GM19035 (cell line): ENCODE data around the gene PDE4B.
A peak's percentile ranks its signal among the peaks of the same experiment; 100 is the strongest.
"Not testable (repeated sequence)": the region's sequence is repeated elsewhere in the genome, so short reads cannot be mapped to it uniquely, and the experiment has no call there.

Experiments
- ATAC-seq: cut with Tn5 transposase; IDR thresholded peaks from one replicate; pipeline ENCODE4 v1.9.1; 2021; ENCODE audit not compliant: unreplicated experiment

PDE4B gene

GRCh38 chr1:66399888-66400529, 607.3 kb downstream of the PDE4B start:
- ATAC-seq = peak; percentile 18

- no peak for ATAC-seq
Measured at GRCh38 chr1:66400660-66401059, 608.0 kb downstream of the PDE4B start.

- ATAC-seq = no peak
Measured at GRCh38 chr1:66401244-66401643, 608.5 kb downstream of the PDE4B start.

GRCh38 chr1:66402194-66402593, 609.5 kb downstream of the PDE4B start:
- peak; percentile 79 for ATAC-seq

GRCh38 chr1:66403007-66403731, 610.5 kb downstream of the PDE4B start:
- ATAC-seq = no peak

- no peak for ATAC-seq
Measured at GRCh38 chr1:66405061-66405460, 612.4 kb downstream of the PDE4B start.

- ATAC-seq = not testable (repeated sequence)
Measured at GRCh38 chr1:66411449-66411848, 618.8 kb downstream of the PDE4B start.

GRCh38 chr1:66412704-66413103, 620.0 kb downstream of the PDE4B start:
- ATAC-seq = no peak

GRCh38 chr1:66413136-66413837, 620.6 kb downstream of the PDE4B start:
- ATAC-seq = no peak

- ATAC-seq = no peak
Measured at GRCh38 chr1:66413838-66414175, 621.1 kb downstream of the PDE4B start.

- no peak for ATAC-seq
Measured at GRCh38 chr1:66415281-66415680, 622.6 kb downstream of the PDE4B start.

GRCh38 chr1:66415866-66416265, 623.2 kb downstream of the PDE4B start:
- ATAC-seq = no peak

- ATAC-seq = no peak
Measured at GRCh38 chr1:66416295-66416694, 623.6 kb downstream of the PDE4B start.

GRCh38 chr1:66418021-66418420, 625.3 kb downstream of the PDE4B start:
- no peak for ATAC-seq

GRCh38 chr1:66420171-66420570, 627.5 kb downstream of the PDE4B start:
- ATAC-seq = not testable (repeated sequence)

- ATAC-seq = not testable (repeated sequence)
Measured at GRCh38 chr1:66420906-66421305, 628.2 kb downstream of the PDE4B start.

GRCh38 chr1:66422804-66423203, 630.1 kb downstream of the PDE4B start:
- no peak for ATAC-seq
